HG03108 (cell line): ENCODE data around the gene IL20.
"Not testable (repeated sequence)": the region's sequence is repeated elsewhere in the genome, so short reads cannot be mapped to it uniquely, and the experiment has no call there.

Source experiments
- ATAC-seq: cut with Tn5 transposase; IDR thresholded peaks from one replicate; pipeline ENCODE4 v1.9.1; 2021; ENCODE audit warnings: moderate library complexity; ENCODE audit not compliant: unreplicated experiment

IL20 gene

DNA sequence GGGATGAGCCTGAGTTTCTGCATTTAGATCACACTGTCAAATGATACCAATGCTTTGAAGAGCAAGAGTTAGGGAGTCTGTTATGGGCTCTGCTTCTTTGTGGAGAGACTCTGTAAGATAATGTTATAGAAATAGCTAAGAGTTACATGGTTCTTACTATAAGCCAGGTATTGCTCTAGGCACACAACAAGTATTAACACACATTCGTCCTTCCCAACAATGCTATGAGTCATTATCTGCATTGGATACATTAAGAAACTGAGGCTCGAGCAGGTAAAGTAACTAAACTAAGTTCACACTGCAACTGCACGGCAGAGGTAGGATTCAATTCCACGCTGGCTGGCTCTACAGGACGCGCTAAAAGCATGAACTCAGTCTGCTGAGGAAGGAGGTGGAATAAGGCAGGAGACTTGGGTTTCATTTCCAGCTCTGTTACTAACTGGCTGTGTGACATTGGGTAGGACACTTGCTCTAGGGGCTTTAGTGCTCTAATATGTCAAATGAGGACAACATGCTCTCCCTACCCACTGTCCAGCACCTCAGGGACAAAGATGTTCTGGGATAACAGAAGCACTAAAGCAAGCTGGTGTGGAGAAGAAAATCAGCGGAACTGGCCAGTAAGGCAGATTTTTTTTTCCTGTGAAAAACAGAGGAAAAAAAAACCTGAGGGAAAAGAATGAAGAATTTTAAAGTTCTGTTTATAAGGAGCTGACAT, 23.7 kb upstream of the IL20 start:
- no peak for ATAC-seq

DNA sequence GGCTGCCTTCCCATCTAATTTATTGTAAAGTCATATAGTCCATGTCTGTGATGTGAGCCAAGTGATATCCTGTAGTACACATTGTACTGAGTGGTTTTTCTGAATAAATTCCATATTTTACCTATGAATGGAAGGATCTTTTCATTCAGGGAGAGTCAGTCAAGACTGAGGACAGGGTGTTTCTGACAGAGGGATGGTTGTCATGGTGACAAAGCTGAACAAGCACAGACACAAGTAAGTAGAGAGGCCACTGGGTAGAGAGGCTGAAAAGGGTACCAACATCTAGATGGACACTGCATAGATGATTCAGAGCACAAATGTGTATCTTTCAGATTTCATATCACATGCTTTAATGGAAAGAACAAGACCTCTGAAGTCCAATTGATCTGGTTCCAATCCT, 22.6 kb upstream of the IL20 start:
- no peak for ATAC-seq

DNA sequence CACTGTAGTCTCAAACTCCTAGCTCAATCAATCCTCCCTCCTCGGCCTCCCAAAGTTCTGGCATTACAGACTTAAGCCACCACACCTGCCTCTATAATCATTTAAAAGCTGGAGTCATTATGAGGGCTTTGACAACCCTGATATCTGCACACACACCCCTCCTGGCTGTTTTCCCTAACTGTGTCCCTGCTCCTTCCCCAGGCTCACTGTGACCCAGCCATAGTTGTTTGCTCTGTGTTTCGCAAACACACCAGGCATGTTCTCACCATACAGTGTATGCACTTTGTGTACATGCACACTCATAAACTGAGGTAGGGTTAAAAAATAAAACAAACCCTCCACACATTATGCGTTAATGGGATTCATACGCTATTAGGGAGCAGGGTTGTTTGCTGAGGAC, 21.8 kb upstream of the IL20 start:
- ATAC-seq = no peak

DNA sequence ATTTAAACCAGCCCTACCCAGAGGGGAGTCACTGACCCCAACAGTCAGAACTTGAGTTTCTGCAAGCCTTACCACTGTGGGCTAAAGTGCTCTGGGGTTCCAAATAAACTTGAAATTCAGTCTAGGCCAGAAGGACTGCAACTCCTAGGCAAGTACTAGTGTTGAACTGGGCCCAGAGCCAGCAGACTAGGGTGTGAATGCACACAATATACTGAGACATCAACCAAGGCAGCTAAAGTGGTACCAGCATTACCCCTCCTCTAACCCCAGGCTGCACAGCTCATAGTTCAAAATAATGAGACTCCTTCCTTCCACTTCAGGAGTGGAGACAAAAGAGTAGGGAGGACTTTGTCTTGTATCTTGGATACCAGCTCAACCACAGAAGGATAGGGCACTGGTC, 18.9 kb upstream of the IL20 start:
- no peak for ATAC-seq

DNA sequence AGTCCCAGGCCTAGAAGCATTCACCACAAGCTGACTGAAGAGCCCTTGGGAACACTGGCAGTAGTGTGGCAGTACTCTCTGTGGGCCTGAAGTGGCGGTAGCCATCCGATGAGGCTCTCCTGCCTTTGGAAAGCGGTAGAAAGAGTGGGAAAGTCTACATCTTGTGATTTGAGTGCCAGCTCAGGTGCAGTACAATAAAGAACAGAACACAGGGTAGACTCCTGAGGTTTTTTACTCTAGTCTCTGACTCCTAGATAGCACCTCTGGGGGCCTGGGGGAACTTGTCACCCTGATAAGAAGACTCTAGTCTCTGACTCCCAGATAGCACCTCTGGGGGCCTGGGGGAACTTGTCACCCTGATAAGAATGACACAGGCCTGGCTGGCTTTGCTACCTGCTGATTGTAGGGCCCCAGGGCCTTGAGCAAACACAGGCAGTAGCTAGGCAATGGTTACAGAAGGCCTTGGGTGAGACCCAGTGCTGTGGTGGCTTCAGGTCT, 18.0 kb upstream of the IL20 start:
- ATAC-seq = no peak

DNA sequence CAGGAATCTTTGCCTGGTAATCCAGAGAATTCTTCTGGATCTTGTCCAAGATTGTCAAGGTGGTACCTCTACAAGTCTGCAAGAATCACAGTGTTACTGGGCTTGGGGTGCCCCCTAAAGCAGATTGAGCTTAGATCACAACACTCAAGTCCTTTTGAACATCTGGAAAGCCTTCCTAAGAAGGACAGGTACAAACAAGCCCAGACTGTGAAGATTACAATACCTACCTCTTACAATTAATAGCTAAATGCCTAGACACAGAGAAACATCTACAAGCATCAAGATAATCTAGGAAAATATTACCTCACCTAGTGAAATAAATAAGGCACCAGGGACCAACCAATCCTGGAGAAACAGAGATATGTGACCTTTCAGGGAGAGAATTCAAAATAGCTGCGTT, 17.5 kb upstream of the IL20 start:
- ATAC-seq = no peak

DNA sequence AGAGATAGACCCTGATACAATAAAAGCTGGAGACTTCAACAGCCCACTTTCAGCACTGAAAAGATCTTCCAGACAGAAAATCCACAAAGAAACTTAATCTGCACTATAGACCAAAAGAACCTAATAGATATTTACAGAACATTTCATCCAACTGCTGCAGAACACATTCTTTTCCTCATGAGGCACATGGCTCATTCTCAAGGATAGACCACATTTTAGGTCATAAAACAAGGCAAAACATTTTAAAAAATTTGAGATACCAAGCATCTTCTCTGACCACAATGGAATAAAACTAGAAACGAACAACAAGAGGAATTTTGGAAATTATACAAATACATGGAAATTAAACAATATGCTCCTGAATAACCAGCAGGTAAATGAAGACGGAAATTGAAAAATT, 15.0 kb upstream of the IL20 start:
- ATAC-seq = no peak

DNA sequence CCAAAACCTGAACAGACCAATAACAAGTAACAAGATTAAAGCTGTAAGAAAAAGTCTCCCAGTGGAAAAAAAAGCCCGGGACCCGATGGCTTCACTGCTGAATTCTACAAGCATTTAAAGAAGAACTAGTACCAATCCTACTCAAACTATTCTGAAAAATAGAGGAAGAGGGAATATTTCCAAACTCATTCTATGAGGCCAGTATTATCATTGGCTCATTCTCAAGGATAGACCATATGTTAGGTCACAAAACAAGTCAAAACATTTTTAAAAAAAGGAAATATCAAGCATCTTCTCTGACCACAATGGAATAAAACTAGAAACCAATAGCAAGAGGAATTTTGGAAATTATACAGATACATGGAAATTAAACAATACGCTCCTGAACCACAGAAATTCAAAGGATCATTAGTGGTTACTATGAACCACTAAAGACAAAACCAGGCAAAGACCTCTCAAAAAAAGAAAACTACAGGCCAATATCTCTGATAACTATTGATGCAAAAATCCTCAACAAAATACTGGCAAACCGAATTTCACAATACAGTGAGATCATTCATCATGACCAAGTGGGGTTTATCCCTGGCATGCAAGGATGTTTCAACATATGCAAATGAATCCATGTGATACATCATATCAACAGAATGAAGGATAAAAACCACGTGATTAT, 13.9 kb upstream of the IL20 start:
- no peak for ATAC-seq

DNA sequence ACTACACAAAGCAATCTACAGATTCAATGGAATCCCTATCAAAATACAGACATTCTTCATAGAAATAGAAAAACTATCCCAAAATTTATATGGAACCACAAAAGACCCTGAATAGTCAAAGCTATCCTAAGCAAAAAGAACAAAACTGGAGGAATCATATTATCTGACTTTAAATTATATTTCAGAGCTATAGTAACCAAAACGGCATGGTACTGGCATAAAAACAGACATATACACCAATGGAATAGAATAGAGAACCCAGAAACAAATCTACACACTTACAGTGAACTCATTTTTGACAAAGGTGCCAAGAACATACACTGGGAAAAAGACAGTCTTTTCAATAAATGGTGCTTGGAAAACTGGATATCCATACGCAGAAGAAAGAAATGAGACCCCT, 12.8 kb upstream of the IL20 start:
- not testable (repeated sequence) for ATAC-seq

DNA sequence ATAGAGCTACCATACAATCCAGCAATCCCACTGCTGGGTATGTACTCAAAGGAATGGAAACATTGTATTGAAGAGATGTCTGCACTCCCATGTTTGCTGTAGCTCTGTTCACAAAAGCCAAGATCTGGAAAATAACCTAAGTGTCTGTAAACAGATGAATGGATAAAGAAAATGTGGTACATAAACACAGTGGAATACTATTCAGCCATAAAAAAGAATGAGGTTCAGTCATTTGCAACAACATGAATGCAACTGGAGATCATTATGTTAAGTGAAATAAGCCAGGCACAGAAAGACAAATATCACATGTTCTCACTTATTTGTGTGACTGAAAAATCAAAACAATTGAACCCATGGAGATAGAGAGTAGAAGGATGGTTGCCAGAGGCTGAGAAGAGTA, 11.7 kb upstream of the IL20 start:
- ATAC-seq = not testable (repeated sequence)

DNA sequence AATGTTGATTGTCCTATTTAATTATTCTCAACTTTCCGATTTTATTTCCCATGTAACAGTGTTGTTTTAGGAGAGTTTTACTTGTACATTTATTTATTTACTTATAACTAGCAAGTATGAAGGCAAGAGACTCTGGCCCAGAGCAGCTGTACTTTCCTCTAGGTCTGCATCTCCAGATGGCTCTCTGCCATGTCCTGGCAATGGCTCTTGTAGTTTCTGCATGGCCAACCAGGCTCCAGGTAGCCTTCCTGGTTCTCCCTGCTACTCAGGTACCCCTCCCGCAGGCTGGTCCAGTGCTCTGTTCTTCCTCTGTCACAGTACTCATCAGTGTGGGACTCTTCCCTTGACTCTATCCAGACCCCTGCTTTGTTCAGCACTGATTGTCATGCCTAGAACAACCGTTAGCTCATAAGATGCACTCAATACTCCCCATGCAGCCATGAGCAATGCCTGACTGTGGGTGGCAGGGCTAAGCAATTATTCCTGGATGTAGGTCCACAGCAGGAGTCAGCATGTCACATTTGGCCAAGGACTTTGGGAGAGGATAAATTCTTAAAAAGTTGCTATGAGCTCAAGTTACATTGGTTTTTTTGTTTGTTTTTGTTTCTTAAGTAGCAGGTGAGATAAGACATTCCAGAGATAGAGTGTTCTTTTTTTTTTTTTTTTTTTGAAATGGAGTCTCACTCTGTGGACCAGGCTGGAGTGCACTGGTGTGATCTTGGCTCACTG, 10.9 kb upstream of the IL20 start:
- ATAC-seq = no peak

DNA sequence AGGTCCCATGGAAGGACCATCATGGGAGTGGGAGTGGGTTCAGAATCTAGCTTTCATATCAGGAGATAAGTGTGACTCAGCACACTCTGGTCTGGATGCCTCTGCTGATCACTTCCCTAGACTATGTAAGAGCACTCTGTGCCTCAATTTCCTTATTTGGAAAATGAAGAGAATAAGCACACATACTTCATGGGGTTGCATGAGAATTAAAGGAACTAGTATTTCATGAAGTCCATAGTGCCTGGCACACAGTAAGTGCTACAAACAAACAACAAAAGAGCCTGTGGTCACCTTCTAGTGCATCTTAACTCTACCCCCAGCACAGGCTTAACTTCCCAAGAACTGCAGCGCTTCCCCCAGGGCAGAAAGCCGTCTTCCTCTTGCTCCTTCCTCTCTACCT, 9.6 kb upstream of the IL20 start:
- ATAC-seq = no peak

DNA sequence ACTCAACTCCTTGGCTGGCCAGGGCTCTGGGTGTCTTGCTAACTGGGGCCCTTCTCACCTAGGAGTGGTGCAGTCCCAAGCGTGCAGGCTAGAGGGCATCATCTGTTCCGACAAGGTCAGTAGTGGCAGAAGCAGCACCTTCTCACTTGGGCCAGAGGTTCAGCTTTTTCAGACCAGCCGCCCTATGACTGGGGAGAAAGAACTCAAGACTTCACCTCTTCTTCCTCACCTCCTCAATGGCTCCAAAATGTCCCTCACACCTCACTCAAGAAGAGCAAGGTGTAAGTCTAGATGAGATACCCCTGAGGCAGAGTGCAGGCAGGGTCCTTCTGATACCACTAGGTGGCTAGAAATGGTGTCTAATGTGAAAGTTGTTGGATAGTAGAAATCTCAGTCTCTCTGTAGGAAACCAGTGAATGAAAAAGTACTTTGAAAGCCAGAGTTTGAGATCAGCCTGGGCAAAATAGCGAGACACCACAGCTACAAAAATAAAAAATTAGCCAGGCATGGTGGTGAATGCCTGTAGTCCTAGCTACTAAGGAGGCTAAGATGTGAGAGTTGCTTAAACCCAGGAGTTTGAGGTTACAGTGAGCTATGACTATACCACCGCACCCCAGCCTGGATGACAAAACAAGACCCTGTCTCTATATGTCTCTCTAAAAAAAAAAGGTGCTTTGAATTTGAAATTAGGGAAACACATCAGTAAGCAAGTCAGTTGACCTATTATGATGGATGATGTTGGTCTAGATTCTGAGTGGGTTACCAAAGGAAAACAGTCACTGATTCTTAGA, 8.6 kb upstream of the IL20 start:
- ATAC-seq = no peak

DNA sequence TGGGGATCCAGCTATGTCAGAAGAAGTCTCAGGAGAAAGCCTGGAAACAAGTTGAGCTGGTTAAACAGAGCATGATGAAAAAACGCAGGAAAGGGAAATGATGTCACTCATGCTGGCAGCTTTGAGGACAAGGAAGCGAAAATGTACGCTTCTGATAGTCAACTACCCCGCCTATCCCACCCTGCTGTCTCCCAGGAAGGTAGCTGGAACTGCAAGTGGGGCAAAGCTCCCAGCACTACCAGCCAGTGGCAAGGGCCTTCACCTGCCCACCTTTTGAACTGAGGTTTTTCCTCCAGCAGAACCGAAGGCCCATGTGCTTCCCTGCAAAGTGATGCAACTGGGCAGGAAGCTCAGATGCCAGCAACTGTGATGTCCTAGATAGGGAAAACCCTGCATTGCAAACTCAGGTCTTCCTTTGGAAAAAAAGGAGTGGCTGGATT, 6.3 kb upstream of the IL20 start:
- ATAC-seq = no peak

DNA sequence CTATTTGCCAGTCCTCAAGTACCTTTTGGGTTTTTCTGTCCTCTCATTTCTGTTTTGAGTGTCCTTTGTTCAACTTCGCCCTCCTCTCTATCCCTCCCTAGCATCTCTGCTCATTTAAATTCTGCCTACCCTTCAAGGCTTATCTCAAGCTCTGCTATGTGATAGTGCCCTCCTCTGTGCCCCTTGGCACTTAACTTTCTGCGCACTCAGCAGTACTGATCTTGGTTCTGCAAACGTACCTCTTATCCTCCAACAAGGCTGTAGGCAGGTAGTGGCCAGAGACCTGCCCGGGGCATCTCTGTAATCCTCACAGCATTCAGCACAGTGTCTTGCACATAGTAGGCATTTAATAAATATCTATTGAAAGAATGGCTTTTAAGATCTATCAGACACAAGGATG, 5.3 kb upstream of the IL20 start:
- no peak for ATAC-seq

DNA sequence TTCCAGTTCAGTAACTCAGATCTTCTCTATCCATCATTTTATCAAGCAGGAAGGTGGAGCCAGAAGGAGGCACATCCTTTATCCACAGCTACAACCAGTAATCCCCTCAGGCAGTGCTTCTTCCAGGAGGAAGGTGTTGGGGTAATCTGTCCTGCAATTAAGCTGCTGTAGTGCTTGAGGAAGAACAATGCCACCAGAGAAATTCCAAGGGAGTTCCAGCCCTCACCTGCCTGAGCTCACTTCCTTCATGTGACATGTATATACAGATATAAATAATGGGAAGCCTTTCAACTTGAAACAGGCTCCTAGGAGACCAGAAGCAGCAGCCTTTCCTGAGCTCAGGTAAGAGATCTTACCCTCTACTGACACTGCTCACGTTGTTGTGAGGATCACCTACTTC, 2.2 kb upstream of the IL20 start:
- ATAC-seq = no peak

DNA sequence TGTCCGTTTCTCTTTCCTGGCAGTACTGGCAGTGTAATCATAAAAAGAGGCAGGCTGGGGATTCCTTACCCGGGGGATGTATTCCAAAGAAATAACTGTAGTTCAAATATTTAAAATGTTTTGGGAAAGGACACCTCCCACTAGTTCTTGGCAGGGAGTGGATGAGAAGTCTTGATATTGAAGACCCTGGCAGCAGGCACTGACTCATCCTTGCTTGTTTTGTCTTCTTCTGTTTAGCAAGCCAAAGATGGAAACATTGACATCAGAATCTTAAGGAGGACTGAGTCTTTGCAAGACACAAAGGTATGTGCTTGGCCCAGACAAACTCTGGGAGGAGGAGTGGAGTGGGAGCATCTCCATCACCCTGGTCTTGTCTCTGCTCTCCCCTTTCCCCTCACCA, 639 bp downstream of the IL20 start:
- ATAC-seq = no peak

DNA sequence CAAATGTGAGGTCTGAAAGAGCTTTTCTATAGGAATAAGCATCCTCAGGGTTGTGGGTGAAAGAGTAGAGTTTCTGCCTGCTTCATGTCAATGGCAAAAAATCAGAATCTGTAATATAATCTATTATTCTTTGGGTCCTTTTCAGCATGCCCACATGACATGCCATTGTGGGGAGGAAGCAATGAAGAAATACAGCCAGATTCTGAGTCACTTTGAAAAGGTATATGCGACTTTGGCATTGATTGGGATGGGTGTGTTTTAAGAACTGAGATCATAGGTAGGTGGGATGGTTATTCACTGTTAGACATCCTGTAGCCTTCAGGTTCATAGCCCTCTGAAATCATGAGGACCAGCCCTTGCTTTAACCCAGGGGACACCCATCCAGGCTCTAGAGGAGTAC, 1.8 kb downstream of the IL20 start:
- no peak for ATAC-seq

DNA sequence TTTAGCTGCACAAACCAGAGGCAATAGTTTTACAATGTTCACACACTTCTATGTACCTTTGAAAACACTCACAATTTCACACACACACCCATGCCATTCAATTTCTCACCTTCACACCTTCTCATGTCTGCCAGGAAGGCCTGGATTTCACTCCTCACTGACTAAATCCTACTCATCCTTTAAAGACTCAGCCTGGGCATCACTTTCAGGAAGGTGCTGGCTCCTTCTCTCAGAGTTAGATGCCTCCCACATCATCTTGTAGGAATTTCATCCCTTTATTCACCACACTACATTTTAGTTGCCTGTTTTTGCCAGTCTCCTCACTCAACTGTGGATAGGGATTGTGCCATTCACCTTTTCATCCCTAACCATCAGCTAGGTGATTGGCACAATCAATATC, 2.3 kb downstream of the IL20 start:
- no peak for ATAC-seq

DNA sequence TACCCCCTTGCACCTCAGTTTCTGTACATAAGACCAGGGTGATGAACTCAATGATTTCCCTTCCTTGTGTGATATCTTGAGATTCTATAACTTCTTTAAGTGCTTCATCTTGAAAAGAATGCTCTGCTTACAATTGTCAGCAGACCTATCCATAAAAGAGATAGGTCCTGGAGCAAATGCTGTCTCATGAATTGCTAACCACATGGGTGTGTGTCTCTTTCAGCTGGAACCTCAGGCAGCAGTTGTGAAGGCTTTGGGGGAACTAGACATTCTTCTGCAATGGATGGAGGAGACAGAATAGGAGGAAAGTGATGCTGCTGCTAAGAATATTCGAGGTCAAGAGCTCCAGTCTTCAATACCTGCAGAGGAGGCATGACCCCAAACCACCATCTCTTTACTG, 2.8 kb downstream of the IL20 start:
- no peak for ATAC-seq

DNA sequence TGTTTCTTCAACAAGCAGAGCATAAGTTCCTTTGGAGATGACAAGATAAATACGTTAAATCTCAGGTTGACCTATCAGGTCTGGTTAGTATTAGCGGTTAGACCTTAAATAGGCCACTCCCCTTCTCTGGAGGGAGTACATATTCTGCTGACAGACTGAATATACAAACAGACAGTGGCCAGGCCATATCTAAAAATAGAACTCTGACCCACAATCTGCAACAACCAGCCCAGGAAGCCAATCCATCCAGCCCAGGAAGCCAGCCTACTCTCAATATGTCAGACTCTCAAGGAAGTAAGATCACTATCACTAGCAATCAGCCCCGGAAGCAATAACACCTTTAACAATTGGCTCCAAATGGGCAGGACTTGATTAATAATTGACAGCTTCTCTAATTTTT, 6.7 kb downstream of the IL20 start:
- no peak for ATAC-seq
